Endothelial cell of umbilical vein (primary cell): ENCODE measurements around the gene SLC25A43. TPM values are rescaled to one million over a fixed set of nuclear protein-coding genes. Genes with fewer than 3 reads are reported as not detected.

Experiments used
- BruUV-seq: library from RNA; stranded (reverse); fragments of 400-500 nt; replicated peaks from 2 replicates; lab custom pipeline; 2021; lab: Mats Ljungman, UMichigan
- CTCF ChIA-PET: fragments of 300-600, 350-600 bp; sonication (Branson Sonifier 250); formaldehyde crosslinking; loops from one replicate; lab custom pipeline; 2021; ENCODE audit warnings: antibody characterized with exemption, inconsistent platforms; lab: Charles Lee
- POLR2A ChIA-PET: fragments of 300-600, 350-600 bp; sonication (Branson Sonifier 250); formaldehyde crosslinking; loops from one replicate; lab custom pipeline; 2021; ENCODE audit warnings: antibody characterized with exemption, inconsistent platforms; lab: Charles Lee
- DNase-seq: peaks from one replicate; pipeline ENCODE4 v3.0.0-alpha.2; 2011; ENCODE audit warnings: low read depth, low spot score
- FAIRE-seq: peaks from 2 replicates; lab custom pipeline; 2011; peaks lifted over from hg19 to GRCh38; lab: Jason Lieb, UNC
- H2AFZ ChIP-seq: 2 replicates; pipeline ENCODE4 v1.6.0; 2012; ENCODE audit warnings: low read depth, low read length, control low read depth, inconsistent platforms
- H3K27ac ChIP-seq: 2 replicates; pipeline ENCODE4 v1.5.1; 2011; ENCODE audit warnings: low read depth, mild to moderate bottlenecking, control low read depth, low read length, moderate library complexity; ENCODE audit not compliant: insufficient read depth
- H3K27me3 ChIP-seq, 2 experiments: 2 replicates each; pipeline versions ENCODE4 v1.6.0 to v1.6.1; 2011; ENCODE audit warnings: low read length in 2 of 2, mixed read lengths in 1 of 2; ENCODE audit not compliant: control insufficient read depth in 2 of 2, insufficient read depth in 2 of 2
- H3K36me3 ChIP-seq, 2 experiments: 2 replicates in 1 of 2; 3 replicates in 1 of 2; pipeline ENCODE4 v1.5.1; 2011; ENCODE audit warnings: low read length in 2 of 2, mild to moderate bottlenecking in 1 of 2, moderate library complexity in 1 of 2; ENCODE audit not compliant: control insufficient read depth in 2 of 2, insufficient read depth in 2 of 2; ENCODE audit errors: extremely low read depth in 1 of 2
- H3K4me1 ChIP-seq: 3 replicates; pipeline ENCODE4 v1.5.1; 2011; ENCODE audit warnings: mild to moderate bottlenecking, low read length; ENCODE audit not compliant: control insufficient read depth, insufficient read depth; ENCODE audit errors: extremely low read depth
- H3K4me2 ChIP-seq: 2 replicates; pipeline ENCODE4 v1.6.1; 2011; ENCODE audit warnings: low read length, control low read depth, mixed read lengths; ENCODE audit not compliant: insufficient read depth
- H3K4me3 ChIP-seq, 3 experiments: fragments of 200-600 bp in 1 of 3; sonication (generic), shearing (Covaris generic) in 1 of 3; replicated peaks in 1 of 3; 2 replicates each; pipeline ENCODE4 v1.5.1; 2011 to 2016; ENCODE audit warnings: control low read depth in 3 of 3, low read length in 3 of 3, mild to moderate bottlenecking in 2 of 3, inconsistent platforms in 1 of 3, low read depth in 1 of 3, moderate library complexity in 1 of 3; ENCODE audit not compliant: insufficient read depth in 1 of 3
- H3K79me2 ChIP-seq: 2 replicates; pipeline ENCODE4 v1.6.0; 2012; ENCODE audit warnings: low read length, inconsistent platforms; ENCODE audit not compliant: control insufficient read depth, insufficient read depth
- H3K9ac ChIP-seq: replicated peaks from 2 replicates; pipeline ENCODE3; 2011; ENCODE audit warnings: low read length, control low read depth; ENCODE audit not compliant: insufficient read depth; ENCODE audit errors: extremely low read depth
- H3K9me1 ChIP-seq: replicated peaks from 3 replicates; pipeline ENCODE4 v1.6.0; 2011; ENCODE audit warnings: mild to moderate bottlenecking, low read length; ENCODE audit not compliant: control insufficient read depth, insufficient read depth; ENCODE audit errors: extremely low read depth
- H3K9me3 ChIP-seq: replicated peaks from 2 replicates; pipeline ENCODE4 v1.5.1; 2012; ENCODE audit warnings: low read length, inconsistent platforms; ENCODE audit not compliant: control insufficient read depth, insufficient read depth
- H4K20me1 ChIP-seq: replicated peaks from 2 replicates; pipeline ENCODE3; 2011; ENCODE audit warnings: mild to moderate bottlenecking, low read length; ENCODE audit not compliant: control insufficient read depth, insufficient read depth; ENCODE audit errors: extremely low read depth
- CTCF ChIP-seq, 2 donors: IDR thresholded peaks; 1 replicate in 1 of 2; 2 replicates in 1 of 2; pipeline ENCODE4 v1.5.1; 2011; ENCODE audit warnings: low read length in 2 of 2, mild to moderate bottlenecking in 2 of 2, moderate library complexity in 2 of 2, control low read depth in 1 of 2, inconsistent platforms in 1 of 2, low read depth in 1 of 2; ENCODE audit not compliant: insufficient read depth in 1 of 2; ENCODE audit errors: extremely low read depth in 1 of 2
- FOS ChIP-seq: IDR thresholded peaks from 2 replicates; pipeline ENCODE4 v1.6.1; 2011; ENCODE audit warnings: mild to moderate bottlenecking, low read length, moderate library complexity, borderline replicate concordance; ENCODE audit not compliant: insufficient read depth
- JUN ChIP-seq: IDR thresholded peaks from 2 replicates; pipeline ENCODE4 v1.6.1; 2011; ENCODE audit warnings: borderline replicate concordance, low read depth; ENCODE audit not compliant: insufficient read length, insufficient read depth
- MAX ChIP-seq: IDR thresholded peaks from 2 replicates; pipeline ENCODE4 v1.6.1; 2011; ENCODE audit not compliant: insufficient read depth, insufficient read length
- MYC ChIP-seq: IDR thresholded peaks from one replicate; pipeline ENCODE4 v1.6.1; 2011; ENCODE audit warnings: mild to moderate bottlenecking, low read depth, low read length
- POLR2A ChIP-seq: IDR thresholded peaks from 2 replicates; pipeline ENCODE4 v1.6.1; 2012; ENCODE audit warnings: low read depth, mild to moderate bottlenecking, control low read depth, low read length
- dilution Hi-C: fragments of 300-500 bp; cut with MboI; formaldehyde crosslinking; loops from one replicate; pipeline ENCODE4 v1.15.0; 2019; ENCODE audit warnings: low sequenced_read_pairs; ENCODE audit not compliant: extremely low pct_ligation_motif_present
- intact Hi-C: fragments of 100-400 bp; cut with micrococcal nuclease; formaldehyde crosslinking; loops from one replicate; pipeline ENCODE4 v1.10.0; 2022
- polyA plus RNA-seq, 4 experiments: library from polyadenylated mRNA; depleted of rRNA in 3 of 4; stranded (reverse) in 3 of 4; unstranded in 1 of 4; fragments of >200 nt; gene quantifications; 2 replicates each; pipeline versions ENCODE4 v1.2.1 to v1.2.3, GENCODE V29; 2011 to 2012; ENCODE audit warnings: missing spikeins in 1 of 4
- total RNA-seq: library from RNA; stranded (reverse); gene quantifications from 2 replicates; pipeline ENCODE4 v1.2.3, GENCODE V29; 2021

The SLC25A43 gene
- total and polyA plus RNA-seq, 2 donors (not counting 3 experiments of a cell fraction or from before 2014, with no cell fraction given) = 7.2 to 11.5 TPM

- Histone ChIP-seq H3K9me1 (no peaks in the 10 kb centered on the region), H3K9me3 (no peaks in the 10 kb centered on the region), H3K27ac (no peak overlapping the region), H3K36me3 (peaks cover 0 to 3% of the 10 kb centered on the region in 2 experiments), H4K20me1 (no peaks in the 10 kb centered on the region), H3K4me2 (no peak overlapping the region), H3K4me3 (no peak overlapping the region), H2AFZ (no peak overlapping the region), H3K9ac (no peak overlapping the region), H3K79me2 (no peaks in the 10 kb centered on the region), H3K4me1 (no peaks in the 10 kb centered on the region), H3K27me3 (no peaks in the 10 kb centered on the region)
- ChIA-PET POLR2A (no interaction called here), CTCF (no interaction called here)
- intact Hi-C loops (no loop called here), dilution Hi-C loops (no loop called here)
- BruUV-seq = no TSS peak
- TF ChIP-seq MAX = no peak
- TF ChIP-seq JUN = no peak
- FAIRE-seq = no peak
- no peak for DNase-seq
Observed at GRCh38 chrX:119453202-119453601, 54.1 kb downstream of the SLC25A43 start.

GRCh38 chrX:119455264-119455663 lies 56.1 kb downstream of the SLC25A43 start:
- Histone ChIP-seq H3K9ac (no peak overlapping the region), H4K20me1 (no peaks in the 10 kb centered on the region), H3K36me3 (peaks cover 0 to 3% of the 10 kb centered on the region in 2 experiments), H3K9me3 (no peaks in the 10 kb centered on the region), H2AFZ (no peak overlapping the region), H3K4me2 (no peak overlapping the region), H3K27me3 (no peaks in the 10 kb centered on the region), H3K4me1 (no peaks in the 10 kb centered on the region), H3K27ac (no peak overlapping the region), H3K9me1 (no peaks in the 10 kb centered on the region), H3K79me2 (no peaks in the 10 kb centered on the region), H3K4me3 (no peak overlapping the region)
- POLR2A ChIA-PET = no interaction called here
- dilution Hi-C loops (no loop called here), intact Hi-C loops (no loop called here)
- no TSS peak for BruUV-seq
- CTCF ChIA-PET = interaction anchor here (0.7 kb wide), 1 partner anchor 155 kb away, joined by 3 read pairs; no protein-coding TSS in a partner anchor
- FAIRE-seq = no peak
- TF ChIP-seq CTCF (IDR thresholded peaks at IDR 0.05; ENCODE audit: extremely low read depth in 1 of 2, insufficient read depth in 1 of 2, low read depth in 1 of 2, low read length in 2 of 2) (no peak), JUN (no peak), MAX (no peak), POLR2A (no peak), FOS (no peak), MYC (no peak)
- DNase-seq = no peak
